GM20431 (cell line): Measurements from ENCODE around the gene PRDX5.
"Not testable (repeated sequence)": the region's sequence is repeated elsewhere in the genome, so short reads cannot be mapped to it uniquely, and the experiment has no call there.

ENCODE experiments used
- in situ Hi-C: fragments of 300-500 bp; cut with MseI, MboI; formaldehyde crosslinking; loops from one replicate; pipeline ENCODE4 v1.15.0; 2020; ENCODE audit warnings: low sequenced_read_pairs; ENCODE audit not compliant: unreplicated experiment

PRDX5 gene

DNA sequence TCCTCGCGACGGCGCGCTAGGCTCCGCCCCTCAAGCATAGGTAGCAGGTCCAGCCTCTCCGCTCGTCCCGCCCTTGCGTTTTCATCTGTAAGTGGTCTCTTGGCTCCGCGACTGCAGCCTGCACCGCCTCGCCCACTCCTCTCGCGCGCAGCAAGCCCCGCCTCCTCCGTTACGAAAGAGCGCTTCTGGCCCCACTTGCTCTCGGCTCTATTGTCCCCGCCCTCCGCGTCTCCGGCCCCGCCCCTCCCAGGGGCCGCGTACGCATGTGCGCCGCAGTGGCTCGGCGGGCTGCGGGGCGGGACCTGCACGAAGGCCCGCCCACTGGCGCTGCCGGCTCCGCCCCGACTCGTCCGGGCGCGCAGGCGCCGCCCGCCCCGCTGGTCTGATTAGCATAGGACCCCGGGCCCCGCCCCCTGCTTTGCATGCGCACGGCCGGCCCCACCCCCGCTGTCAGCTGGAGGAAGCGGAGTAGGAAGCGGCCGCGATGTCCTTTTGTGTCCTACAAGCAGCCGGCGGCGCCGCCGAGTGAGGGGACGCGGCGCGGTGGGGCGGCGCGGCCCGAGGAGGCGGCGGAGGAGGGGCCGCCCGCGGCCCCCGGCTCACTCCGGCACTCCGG, 12.7 kb upstream of the PRDX5 start, which contains the start of gene ESRRA:
ESRRA (plus strand) TSS at position 450 of the 616 bp plus-strand sequence. CDS start 1,656 bp downstream, outside the sequence.
- in situ Hi-C loops: no loop called here

DNA sequence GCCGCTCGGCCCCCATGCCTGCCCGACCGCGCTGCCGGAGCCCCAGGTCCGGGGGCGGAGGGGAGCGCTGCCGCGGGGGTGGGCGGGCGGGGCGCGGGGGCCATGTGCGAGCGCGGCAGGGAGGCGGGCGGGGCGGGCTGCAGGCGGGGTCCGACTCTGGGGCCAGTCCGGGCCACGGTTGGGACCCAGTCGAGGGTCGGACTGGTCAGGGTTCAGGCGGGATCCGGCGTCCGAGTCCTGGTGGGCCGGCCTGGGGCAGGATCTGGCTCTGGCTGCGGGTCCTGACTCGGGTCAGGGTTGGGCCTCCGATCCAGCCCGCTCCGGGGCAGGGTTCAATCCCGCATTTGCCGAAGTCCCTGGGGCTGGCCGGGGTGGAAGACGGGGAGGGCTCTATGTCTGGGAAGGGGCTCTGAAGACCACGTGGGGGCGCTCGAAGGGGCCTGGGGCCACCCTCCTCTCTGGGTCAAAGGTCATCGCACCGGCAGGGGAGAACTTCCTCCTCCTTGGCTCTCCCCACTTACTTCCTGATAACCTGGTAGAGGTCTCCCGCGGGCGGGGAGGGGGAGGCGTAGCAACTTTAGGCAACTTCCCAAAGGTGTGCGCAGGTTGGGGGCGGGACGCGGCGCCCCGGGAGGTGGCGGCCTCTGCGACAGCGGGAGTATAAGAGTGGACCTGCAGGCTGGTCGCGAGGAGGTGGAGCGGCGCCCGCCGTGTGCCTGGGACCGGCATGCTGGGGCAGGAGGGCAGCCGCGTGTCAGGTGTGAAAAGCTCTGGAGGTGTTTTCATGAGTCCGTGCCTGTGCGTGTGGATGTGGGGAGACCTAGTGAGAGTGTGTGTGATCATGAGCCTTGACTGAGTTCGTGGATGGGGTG, 12.0 kb upstream of the PRDX5 start:
- in situ Hi-C loops: no loop called here

DNA sequence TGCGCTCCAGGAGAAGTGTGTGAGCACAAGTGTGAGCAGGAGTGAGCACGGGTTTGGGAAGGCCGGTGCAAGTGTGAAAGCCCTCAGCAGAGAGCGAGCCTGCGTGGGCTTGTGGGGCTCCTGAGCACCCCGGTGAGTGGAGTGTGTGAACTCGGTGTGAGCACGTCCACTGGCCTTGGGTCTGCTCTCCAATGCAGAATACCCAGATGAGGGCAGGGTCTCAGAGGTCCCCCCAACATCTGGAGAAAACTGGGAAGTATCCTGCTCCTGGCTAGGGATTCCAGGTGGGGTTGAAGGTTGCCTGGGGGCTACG, 11.4 kb upstream of the PRDX5 start:
- in situ Hi-C loops: no loop called here

DNA sequence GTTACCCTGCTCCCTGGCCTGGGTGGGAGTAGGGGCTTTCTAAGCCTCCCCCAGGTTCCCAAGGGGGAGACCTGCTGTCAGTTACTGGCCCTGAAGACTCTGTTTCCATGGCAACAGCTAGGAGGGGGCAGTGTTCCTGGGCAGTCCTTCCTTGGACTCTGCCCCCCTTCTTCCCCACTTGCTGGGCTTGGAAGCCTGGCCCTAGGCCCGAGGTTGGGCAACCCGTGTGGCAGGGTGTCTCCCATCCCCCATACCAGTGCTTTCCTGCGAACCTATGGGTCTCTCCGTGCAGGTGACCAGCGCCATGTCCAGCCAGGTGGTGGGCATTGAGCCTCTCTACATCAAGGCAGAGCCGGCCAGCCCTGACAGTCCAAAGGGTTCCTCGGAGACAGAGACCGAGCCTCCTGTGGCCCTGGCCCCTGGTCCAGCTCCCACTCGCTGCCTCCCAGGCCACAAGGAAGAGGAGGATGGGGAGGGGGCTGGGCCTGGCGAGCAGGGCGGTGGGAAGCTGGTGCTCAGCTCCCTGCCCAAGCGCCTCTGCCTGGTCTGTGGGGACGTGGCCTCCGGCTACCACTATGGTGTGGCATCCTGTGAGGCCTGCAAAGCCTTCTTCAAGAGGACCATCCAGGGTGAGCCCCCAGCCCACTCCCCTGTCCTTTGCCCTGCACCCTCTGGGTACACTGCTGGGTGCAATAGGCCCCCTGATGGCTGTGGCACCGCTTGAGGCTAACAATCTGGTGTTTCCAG, 10.9 kb upstream of the PRDX5 start:
- in situ Hi-C loops: no loop called here

DNA sequence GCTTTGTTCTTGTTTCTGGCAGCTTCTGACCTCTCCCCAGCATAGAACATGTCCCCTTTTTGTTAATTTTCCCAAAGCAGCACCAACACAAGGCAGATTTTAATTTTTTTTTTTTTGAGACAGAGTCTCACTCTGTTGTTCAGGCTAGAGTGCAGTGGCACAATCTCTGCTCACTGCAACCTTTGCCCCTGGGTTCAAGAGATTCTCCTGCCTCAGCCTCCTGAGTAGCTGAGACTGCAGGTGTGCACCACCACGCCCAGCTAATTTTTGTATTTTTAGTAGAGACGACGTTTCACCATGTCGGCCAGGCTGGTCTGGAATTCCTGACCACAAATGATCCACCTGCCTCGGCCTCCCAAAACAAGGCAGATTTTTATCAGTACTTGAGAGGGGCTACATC, 10.1 kb upstream of the PRDX5 start:
- in situ Hi-C loops: not testable (repeated sequence)

DNA sequence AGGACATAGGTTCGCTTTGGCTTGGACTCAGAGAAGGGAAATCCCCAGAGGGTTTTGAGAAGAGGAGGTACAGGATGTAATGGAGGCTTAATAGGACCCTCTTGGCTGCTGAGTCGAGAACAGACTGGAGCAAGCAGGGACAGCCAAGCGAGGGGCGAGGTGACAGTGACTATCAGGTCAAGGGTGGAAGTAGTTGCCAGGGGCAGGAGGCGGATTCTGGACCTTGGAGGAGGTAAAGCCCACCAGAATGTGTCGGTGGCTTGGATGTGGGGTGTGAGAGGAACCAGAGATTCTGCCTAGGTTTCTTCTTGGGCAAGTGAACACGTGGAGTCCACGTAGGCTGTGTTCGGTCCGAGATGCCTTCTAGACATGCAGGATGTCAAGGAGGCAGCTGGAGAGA, 5.0 kb upstream of the PRDX5 start:
- in situ Hi-C loops: no loop called here

DNA sequence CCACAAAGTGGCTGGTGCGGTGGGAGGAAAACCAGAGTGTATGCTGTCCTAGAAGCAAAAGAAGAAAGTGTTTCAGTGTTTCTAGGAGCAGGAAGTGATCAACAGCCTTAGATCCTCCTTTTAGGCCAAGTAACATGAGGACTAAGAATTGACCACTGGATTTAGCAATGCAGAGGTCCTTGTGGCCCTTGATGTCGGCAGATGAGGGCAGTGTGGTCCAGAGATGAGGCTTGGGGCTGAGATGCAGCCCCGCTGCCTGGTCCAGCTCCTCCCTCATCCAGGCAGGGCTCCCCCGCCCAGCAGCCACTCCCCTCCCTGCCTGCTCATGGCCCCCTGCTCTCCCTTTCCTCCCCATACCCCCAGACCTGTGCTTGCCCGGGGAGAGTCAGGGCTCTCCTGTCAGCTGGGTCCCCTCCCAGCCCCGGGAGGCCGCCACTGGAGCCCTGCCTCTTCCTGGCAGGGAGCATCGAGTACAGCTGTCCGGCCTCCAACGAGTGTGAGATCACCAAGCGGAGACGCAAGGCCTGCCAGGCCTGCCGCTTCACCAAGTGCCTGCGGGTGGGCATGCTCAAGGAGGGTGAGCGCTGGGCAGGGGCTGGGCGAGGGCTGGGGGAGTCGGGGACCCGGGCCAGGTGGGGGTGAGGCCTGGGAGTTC, 4.3 kb upstream of the PRDX5 start:
- in situ Hi-C loops: no loop called here

DNA sequence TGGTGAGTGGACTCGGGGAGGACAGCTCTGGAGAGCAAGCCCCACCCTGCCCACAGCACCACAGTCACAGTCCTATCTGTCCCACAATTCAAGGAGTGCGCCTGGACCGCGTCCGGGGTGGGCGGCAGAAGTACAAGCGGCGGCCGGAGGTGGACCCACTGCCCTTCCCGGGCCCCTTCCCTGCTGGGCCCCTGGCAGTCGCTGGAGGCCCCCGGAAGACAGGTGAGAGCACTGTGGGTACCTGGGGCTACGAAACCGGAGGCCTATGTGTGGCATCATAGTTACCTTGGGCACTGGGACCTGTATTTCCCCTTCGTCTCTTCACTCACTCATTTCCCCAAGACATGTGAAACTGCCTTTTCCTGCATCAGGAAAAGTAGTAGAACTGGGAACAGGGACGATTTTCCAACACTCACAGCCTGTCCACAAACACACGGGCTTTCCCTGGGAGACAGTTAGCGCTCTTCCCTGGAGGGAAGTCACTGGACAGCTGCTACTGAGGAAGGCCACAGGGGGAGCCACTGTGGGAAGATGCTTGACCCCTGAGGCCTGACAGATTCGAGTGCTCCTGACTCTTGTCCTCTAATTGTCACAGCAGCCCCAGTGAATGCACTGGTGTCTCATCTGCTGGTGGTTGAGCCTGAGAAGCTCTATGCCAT, 3.6 kb upstream of the PRDX5 start:
- in situ Hi-C loops: no loop called here

DNA sequence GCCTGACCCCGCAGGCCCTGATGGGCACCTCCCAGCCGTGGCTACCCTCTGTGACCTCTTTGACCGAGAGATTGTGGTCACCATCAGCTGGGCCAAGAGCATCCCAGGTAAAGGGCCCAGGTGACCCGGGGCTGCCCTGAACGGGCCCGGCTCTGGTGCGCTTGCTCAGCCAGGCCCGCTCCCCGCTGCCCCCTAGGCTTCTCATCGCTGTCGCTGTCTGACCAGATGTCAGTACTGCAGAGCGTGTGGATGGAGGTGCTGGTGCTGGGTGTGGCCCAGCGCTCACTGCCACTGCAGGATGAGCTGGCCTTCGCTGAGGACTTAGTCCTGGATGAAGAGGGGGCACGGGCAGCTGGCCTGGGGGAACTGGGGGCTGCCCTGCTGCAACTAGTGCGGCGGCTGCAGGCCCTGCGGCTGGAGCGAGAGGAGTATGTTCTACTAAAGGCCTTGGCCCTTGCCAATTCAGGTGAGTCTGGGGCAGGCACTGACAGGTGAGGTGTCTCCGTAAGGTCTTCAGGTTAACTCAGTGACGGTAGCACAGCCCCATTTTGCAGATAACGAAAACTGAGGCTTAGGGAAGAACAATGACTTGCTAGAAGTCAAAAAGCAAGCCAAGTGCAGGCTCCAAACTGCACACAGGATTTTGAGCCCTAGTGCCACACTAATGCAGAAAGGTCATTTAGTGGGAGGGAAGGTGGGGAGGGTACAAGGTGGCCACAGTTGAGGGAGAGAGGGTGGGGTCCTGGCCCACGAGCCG, 2.9 kb upstream of the PRDX5 start:
- in situ Hi-C loops: no loop called here

DNA sequence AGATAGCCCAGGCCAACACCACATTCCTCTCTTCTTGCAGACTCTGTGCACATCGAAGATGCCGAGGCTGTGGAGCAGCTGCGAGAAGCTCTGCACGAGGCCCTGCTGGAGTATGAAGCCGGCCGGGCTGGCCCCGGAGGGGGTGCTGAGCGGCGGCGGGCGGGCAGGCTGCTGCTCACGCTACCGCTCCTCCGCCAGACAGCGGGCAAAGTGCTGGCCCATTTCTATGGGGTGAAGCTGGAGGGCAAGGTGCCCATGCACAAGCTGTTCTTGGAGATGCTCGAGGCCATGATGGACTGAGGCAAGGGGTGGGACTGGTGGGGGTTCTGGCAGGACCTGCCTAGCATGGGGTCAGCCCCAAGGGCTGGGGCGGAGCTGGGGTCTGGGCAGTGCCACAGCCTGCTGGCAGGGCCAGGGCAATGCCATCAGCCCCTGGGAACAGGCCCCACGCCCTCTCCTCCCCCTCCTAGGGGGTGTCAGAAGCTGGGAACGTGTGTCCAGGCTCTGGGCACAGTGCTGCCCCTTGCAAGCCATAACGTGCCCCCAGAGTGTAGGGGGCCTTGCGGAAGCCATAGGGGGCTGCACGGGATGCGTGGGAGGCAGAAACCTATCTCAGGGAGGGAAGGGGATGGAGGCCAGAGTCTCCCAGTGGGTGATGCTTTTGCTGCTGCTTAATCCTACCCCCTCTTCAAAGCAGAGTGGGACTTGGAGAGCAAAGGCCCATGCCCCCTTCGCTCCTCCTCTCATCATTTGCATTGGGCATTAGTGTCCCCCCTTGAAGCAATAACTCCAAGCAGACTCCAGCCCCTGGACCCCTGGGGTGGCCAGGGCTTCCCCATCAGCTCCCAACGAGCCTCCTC, 2.0 kb upstream of the PRDX5 start:
- in situ Hi-C loops: not testable (repeated sequence)

DNA sequence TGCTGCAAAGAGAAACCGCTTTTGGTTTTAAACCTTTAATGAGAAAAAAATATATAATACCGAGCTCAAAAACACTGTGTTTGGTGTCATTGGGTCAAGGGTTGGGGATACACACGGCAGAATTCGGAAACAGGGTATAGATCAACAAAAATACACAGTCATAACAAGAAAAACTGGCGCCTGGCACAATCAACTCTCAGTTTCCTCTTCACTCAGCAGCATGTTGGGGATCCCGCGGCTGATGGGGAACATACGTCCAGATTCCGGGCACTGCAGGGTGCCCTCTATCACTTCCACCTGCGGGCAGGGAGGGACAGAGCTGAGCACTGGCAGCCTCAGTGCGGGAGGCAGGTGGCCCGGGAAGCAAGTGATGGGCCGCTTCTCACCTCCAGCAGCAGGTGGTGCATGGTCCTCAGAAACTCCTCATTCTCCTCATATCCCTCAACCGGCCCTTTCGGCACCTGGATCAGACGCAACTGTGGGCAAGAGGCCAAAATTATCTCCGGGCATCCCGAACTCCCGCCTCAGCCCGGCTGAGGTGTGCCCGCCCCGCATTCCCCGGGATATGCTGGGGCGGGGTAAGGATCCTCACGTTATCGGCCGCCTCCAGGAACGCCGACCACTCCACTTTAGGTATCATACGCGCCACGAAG, 1.1 kb upstream of the PRDX5 start:
- in situ Hi-C loops: no loop called here

DNA sequence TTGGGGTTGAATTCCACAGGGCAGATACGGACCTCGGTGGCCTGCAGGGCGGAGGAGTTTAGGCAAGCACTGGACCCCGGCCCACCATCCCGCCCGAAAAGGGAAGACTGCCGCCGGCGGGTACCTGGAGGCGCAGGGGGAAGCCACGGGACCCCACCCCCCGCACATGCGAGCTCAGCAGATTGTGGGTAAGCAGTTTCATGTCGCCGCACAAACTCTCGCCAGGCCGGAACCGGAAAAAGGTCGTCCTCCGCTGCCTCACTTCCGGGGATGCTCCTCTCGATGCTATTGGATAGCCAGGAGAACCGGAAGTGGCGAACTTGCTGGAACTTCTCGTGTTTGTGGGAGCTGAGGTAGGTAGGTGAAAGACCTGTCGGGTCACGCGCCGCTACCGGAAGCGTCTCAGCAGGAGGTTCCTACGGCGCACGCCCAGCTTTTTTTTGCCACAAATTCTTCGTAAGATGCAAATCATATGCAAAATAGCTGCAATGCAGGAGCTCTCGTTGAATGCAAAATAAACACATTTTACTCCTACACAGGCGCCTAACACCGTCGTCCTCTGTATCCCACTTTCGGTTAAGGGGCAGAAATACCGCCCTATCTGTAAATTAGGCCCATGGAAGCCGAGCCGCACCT, 478 bp upstream of the PRDX5 start, which contains the start of gene TRMT112:
TRMT112 (minus strand) TSS at position 235 of the 636 bp plus-strand sequence; CDS start at position 202, 33 bp downstream.
- in situ Hi-C loops: no loop called here

DNA sequence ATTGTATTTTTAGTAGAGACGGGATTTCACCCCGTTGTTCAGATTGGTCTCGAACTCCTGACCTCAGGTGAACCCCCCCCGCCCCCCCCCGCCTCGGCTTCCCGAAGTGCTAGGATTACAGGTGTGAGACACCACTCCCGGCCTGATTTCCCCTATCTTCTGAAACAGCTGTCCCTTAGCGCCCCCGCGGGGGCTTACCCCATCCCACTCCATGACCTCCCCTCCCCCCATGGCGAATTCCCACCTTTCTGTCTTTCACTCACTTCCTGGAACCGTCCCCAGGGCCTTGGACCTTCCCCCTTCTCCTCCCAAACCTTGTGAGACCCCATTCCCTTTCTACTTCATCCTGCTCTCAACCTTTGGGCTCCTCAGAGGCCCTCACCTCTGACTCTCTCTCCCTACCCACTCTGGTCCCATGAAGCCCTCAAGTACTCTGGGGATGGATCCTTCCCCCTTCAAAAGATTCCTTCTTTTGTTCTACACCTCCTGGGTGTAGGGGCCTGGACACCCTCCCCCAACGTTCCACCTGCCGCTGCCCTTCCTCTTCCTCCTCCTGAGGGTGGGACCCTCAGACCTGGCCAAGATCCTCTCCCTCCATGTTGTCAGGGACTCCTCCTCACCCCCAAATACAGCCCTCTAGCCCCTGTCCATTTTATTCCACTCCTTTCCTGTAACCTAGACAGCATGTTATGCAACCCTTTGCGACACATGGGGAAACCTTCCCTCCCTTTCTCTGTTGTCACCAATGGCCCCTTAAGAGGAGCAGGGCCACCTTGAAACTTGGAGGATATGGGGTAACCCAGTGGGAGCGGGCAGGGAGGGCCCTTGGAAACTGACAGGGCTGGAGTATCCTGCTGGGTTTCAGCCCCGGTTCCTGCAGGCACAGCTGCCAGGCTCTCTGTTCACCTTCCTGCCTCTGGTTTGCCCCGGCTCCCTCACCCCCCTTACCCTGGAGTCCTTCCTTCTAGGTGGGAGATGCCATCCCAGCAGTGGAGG, 1.1 kb downstream of the PRDX5 start:
- in situ Hi-C loops: no loop called here

DNA sequence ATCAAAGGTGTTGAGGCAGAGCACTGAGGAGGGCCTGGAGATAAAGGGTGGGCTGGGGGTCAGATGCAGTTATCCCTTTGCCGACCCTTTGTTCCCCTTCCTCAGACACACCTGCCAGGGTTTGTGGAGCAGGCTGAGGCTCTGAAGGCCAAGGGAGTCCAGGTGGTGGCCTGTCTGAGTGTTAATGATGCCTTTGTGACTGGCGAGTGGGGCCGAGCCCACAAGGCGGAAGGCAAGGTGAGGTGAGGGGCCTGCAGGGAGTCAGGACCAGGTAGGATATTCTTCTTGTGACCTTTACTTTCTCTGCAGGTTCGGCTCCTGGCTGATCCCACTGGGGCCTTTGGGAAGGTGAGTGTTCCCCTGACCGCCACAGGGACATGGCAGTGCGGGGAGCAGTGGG, 2.6 kb downstream of the PRDX5 start:
- in situ Hi-C loops: no loop called here

DNA sequence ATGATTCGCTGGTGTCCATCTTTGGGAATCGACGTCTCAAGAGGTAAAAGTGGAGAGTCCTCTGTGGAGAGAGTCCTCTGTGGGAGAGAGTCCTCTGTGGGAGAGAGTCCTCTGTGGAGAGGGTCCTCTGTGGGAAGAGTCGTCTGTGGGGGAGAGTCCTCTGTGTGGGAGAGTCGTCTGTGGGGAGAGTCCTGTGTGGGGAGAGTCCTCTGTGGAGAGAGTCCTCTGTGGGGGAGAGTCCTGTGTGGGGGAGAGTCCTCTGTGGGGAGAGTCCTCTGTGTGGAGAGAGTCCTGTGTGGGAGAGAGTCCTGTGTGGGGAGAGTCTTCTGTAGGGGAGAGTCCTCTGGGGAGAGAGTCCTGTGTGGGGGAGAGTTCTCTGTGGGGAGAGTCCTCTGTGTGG, 3.1 kb downstream of the PRDX5 start:
- in situ Hi-C loops: no loop called here

DNA sequence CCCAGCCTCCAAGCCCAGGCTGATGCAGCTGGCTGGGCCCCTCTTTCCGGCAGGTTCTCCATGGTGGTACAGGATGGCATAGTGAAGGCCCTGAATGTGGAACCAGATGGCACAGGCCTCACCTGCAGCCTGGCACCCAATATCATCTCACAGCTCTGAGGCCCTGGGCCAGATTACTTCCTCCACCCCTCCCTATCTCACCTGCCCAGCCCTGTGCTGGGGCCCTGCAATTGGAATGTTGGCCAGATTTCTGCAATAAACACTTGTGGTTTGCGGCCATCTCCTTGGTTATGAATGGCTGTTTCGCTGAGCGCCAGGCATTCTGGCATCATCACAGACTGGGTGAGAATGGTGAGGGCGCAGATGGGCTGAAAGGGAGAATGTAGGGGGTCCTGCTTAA, 3.6 kb downstream of the PRDX5 start:
- in situ Hi-C loops: no loop called here
